HepG2 (cell line): ENCODE data around the gene PELI3.

Experiments used
- ETV6 ChIP-seq: sonication (generic); formaldehyde crosslinking; conservative IDR thresholded peaks from 2 replicates; pipeline ENCODE4 v1.4.0; 2020; ENCODE audit warnings: missing genetic modification reagents
- FOXJ3 ChIP-seq: sonication (generic); formaldehyde crosslinking; IDR thresholded peaks from 2 replicates; pipeline ENCODE4 v1.4.0; 2020; ENCODE audit warnings: missing genetic modification reagents, mild to moderate bottlenecking, borderline replicate concordance
- IKZF1 ChIP-seq: fragments of 450-650 bp; IDR thresholded peaks from 2 replicates; pipeline ENCODE4 v1.7.1; 2016
- MXI1 ChIP-seq: IDR thresholded peaks from 3 replicates; pipeline ENCODE4 v1.6.1; 2012; ENCODE audit warnings: low read depth, low read length, inconsistent platforms, borderline replicate concordance
- NFRKB ChIP-seq: fragments of 450-650 bp; IDR thresholded peaks from 2 replicates; pipeline ENCODE4 v1.6.1; 2017
- REPIN1 ChIP-seq: sonication (generic); formaldehyde crosslinking; IDR thresholded peaks from 2 replicates; pipeline ENCODE4 v1.8.0; 2022; ENCODE audit warnings: missing genetic modification reagents, low read depth, mild to moderate bottlenecking, borderline replicate concordance
- RNF2 ChIP-seq: fragments of 450-650 bp; conservative IDR thresholded peaks from 2 replicates; pipeline ENCODE4 v1.6.1; 2016; ENCODE audit warnings: low read depth
- TGIF2 ChIP-seq: IDR thresholded peaks from 2 replicates; pipeline ENCODE4 v1.6.1; 2016; ENCODE audit warnings: control low read depth, missing compliant biosample characterization
- TF ChIP-seq, protein P1 (sequence below): sonication (generic); formaldehyde crosslinking; IDR thresholded peaks from 2 replicates; pipeline ENCODE4 v1.5.1; 2020; ENCODE audit warnings: mild to moderate bottlenecking, moderate library complexity, missing genetic modification reagents
- TF ChIP-seq, protein P2 (sequence below), 2 experiments: fragments of 450-650 bp in 1 of 2; sonication (generic) in 1 of 2; formaldehyde crosslinking in 1 of 2; IDR thresholded peaks; 2 replicates each; pipeline versions ENCODE4 v1.6.1 to v1.8.0; 2016 to 2022; ENCODE audit warnings: antibody characterized with exemption in 1 of 2, mild to moderate bottlenecking in 1 of 2, missing genetic modification reagents in 1 of 2
- TF ChIP-seq, protein P3 (sequence below): sonication (generic); formaldehyde crosslinking; IDR thresholded peaks from 2 replicates; pipeline ENCODE4 v1.4.0; 2020; ENCODE audit warnings: mild to moderate bottlenecking, missing genetic modification reagents

DNA sequence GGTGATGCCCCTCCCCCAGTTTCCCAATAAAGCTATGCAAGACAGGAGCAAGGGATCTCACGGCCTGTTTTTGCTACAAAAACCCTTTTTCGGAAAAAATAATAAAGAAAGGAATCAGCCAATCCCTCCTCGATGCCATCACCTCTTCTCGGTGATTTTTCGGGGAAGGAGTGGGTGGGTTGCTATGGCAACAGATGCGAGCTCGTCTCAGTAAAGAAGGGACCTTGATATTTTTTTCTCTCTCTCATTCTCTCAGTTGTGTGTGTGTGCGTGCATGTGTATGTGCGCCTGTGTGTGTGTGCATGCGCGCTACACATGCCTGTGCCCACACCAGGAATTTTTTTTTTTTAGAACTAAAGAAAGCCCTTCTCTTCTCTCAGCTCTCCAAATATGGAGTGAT lies 49.7 kb upstream of the PELI3 start:
- TF ChIP-seq NFRKB: no peak
- no peak for TF ChIP-seq FOXJ3 (CRISPR knock-in tag)
- TF ChIP-seq, protein P1, sequence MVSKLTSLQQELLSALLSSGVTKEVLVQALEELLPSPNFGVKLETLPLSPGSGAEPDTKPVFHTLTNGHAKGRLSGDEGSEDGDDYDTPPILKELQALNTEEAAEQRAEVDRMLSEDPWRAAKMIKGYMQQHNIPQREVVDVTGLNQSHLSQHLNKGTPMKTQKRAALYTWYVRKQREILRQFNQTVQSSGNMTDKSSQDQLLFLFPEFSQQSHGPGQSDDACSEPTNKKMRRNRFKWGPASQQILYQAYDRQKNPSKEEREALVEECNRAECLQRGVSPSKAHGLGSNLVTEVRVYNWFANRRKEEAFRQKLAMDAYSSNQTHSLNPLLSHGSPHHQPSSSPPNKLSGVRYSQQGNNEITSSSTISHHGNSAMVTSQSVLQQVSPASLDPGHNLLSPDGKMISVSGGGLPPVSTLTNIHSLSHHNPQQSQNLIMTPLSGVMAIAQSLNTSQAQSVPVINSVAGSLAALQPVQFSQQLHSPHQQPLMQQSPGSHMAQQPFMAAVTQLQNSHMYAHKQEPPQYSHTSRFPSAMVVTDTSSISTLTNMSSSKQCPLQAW (CRISPR knock-in tag): no peak
- TF ChIP-seq, protein P2, sequence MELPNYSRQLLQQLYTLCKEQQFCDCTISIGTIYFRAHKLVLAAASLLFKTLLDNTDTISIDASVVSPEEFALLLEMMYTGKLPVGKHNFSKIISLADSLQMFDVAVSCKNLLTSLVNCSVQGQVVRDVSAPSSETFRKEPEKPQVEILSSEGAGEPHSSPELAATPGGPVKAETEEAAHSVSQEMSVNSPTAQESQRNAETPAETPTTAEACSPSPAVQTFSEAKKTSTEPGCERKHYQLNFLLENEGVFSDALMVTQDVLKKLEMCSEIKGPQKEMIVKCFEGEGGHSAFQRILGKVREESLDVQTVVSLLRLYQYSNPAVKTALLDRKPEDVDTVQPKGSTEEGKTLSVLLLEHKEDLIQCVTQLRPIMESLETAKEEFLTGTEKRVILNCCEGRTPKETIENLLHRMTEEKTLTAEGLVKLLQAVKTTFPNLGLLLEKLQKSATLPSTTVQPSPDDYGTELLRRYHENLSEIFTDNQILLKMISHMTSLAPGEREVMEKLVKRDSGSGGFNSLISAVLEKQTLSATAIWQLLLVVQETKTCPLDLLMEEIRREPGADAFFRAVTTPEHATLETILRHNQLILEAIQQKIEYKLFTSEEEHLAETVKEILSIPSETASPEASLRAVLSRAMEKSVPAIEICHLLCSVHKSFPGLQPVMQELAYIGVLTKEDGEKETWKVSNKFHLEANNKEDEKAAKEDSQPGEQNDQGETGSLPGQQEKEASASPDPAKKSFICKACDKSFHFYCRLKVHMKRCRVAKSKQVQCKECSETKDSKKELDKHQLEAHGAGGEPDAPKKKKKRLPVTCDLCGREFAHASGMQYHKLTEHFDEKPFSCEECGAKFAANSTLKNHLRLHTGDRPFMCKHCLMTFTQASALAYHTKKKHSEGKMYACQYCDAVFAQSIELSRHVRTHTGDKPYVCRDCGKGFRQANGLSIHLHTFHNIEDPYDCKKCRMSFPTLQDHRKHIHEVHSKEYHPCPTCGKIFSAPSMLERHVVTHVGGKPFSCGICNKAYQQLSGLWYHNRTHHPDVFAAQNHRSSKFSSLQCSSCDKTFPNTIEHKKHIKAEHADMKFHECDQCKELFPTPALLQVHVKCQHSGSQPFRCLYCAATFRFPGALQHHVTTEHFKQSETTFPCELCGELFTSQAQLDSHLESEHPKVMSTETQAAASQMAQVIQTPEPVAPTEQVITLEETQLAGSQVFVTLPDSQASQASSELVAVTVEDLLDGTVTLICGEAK (IDR thresholded peaks at IDR 0.05): no peak
- TF ChIP-seq, protein P2 (CRISPR knock-in tag; IDR thresholded peaks at IDR 0.05): no peak
- TF ChIP-seq REPIN1 (CRISPR knock-in tag): no peak
- TF ChIP-seq IKZF1: no peak
- no peak for TF ChIP-seq RNF2
- no peak for TF ChIP-seq MXI1
- TF ChIP-seq, protein P3, sequence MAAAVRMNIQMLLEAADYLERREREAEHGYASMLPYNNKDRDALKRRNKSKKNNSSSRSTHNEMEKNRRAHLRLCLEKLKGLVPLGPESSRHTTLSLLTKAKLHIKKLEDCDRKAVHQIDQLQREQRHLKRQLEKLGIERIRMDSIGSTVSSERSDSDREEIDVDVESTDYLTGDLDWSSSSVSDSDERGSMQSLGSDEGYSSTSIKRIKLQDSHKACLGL (CRISPR knock-in tag): no peak
- no peak for TF ChIP-seq ETV6 (CRISPR knock-in tag)
- TF ChIP-seq TGIF2: no peak
